IMR-90 (cell line): ENCODE measurements around the gene ACKR4. TPM values are rescaled to one million over a fixed set of nuclear protein-coding genes. Genes with fewer than 3 reads are reported as not detected.
A peak's percentile ranks its signal among the peaks of the same experiment; 100 is the strongest.

ENCODE experiments used
- ATAC-seq: fragments of 200-7000 bp; cut with Tn5 transposase; 2 replicates; pipeline ENCODE4 v1.9.1; 2020; ENCODE audit warnings: low read depth, mild to moderate bottlenecking, moderate library complexity
- BruUV-seq: library from RNA; stranded (reverse); fragments of 400-500 nt; replicated peaks from 2 replicates; lab custom pipeline; 2021; lab: Mats Ljungman, UMichigan
- CTCF ChIA-PET: fragments of 300-600 bp; formaldehyde crosslinking; extraction: SDS; loops from one replicate; lab custom pipeline; 2021; ENCODE audit warnings: antibody characterized with exemption; lab: Yijun Ruan, JAX
- POLR2A ChIA-PET: fragments of 300-600 bp; sonication (Branson Sonifier 250); formaldehyde crosslinking; loops from one replicate; lab custom pipeline; 2022; ENCODE audit warnings: antibody characterized with exemption; ENCODE audit not compliant: unreplicated experiment; lab: Charles Lee
- DNase-seq: peaks from one replicate; pipeline ENCODE4 v3.0.0; 2013
- H2AFZ ChIP-seq: replicated peaks from 2 replicates; pipeline ENCODE3; 2013; ENCODE audit warnings: low read length, mild to moderate bottlenecking; ENCODE audit not compliant: poor library complexity
- H2AK5ac ChIP-seq: 2 replicates; pipeline ENCODE4 v1.6.1; 2013; ENCODE audit warnings: low read depth, low read length, inconsistent platforms
- H2AK9ac ChIP-seq: replicated peaks from 2 replicates; pipeline ENCODE3; 2013; ENCODE audit warnings: mild to moderate bottlenecking, low read depth, low read length, moderate library complexity; ENCODE audit not compliant: poor library complexity
- H2BK120ac ChIP-seq: 2 replicates; pipeline ENCODE4 v1.6.1; 2013; ENCODE audit warnings: low read depth, low read length, inconsistent platforms
- H2BK15ac ChIP-seq: 3 replicates; pipeline ENCODE4 v1.6.1; 2013; ENCODE audit warnings: low read depth, low read length, inconsistent platforms
- H2BK20ac ChIP-seq: 2 replicates; pipeline ENCODE4 v1.6.1; 2013; ENCODE audit warnings: low read depth, mild to moderate bottlenecking, inconsistent platforms, low read length, moderate library complexity
- H2BK5ac ChIP-seq: 2 replicates; pipeline ENCODE4 v1.6.1; 2013; ENCODE audit warnings: mild to moderate bottlenecking, low read depth, low read length, inconsistent platforms; ENCODE audit not compliant: poor library complexity, severe bottlenecking
- H3K14ac ChIP-seq: replicated peaks from 2 replicates; pipeline ENCODE4 v1.6.1; 2013; ENCODE audit warnings: low read depth, low read length, inconsistent platforms
- H3K18ac ChIP-seq: 2 replicates; pipeline ENCODE4 v1.6.1; 2013; ENCODE audit warnings: low read depth, low read length, control low read depth
- H3K23ac ChIP-seq: 2 replicates; pipeline ENCODE4 v1.6.1; 2013; ENCODE audit warnings: low read depth, low read length, inconsistent platforms
- H3K27ac ChIP-seq: 2 replicates; pipeline ENCODE4 v1.5.1; 2013; ENCODE audit warnings: mild to moderate bottlenecking, control low read depth, low read length; ENCODE audit not compliant: insufficient read depth
- H3K27me3 ChIP-seq: 2 replicates; pipeline ENCODE4 v1.6.1; 2013; ENCODE audit warnings: low read length; ENCODE audit not compliant: control insufficient read depth, insufficient read depth
- H3K36me3 ChIP-seq: 2 replicates; pipeline ENCODE4 v1.6.1; 2013; ENCODE audit warnings: low read length, mixed read lengths; ENCODE audit not compliant: control insufficient read depth, insufficient read depth
- H3K4ac ChIP-seq: 2 replicates; pipeline ENCODE4 v1.6.1; 2013; ENCODE audit warnings: low read depth, low read length, inconsistent platforms
- H3K4me1 ChIP-seq: 2 replicates; pipeline ENCODE4 v1.6.1; 2013; ENCODE audit warnings: low read length, mixed read lengths; ENCODE audit not compliant: control insufficient read depth, insufficient read depth
- H3K4me2 ChIP-seq: 2 replicates; pipeline ENCODE4 v1.6.1; 2013; ENCODE audit warnings: low read depth, mild to moderate bottlenecking, control low read depth, low read length, moderate library complexity
- H3K4me3 ChIP-seq: 2 replicates; pipeline ENCODE4 v1.5.1; 2013; ENCODE audit warnings: low read depth, mild to moderate bottlenecking, control low read depth, low read length, moderate library complexity; ENCODE audit not compliant: insufficient read depth
- H3K56ac ChIP-seq: 2 replicates; pipeline ENCODE4 v1.6.1; 2013; ENCODE audit warnings: low read length, inconsistent platforms; ENCODE audit not compliant: insufficient read depth; ENCODE audit errors: extremely low read depth
- H3K79me1 ChIP-seq, 2 experiments: 2 replicates each; pipeline ENCODE4 v1.6.1; 2013; ENCODE audit warnings: low read length in 2 of 2, inconsistent platforms in 1 of 2, low read depth in 1 of 2
- H3K9ac ChIP-seq: 2 replicates; pipeline ENCODE4 v1.6.1; 2013; ENCODE audit warnings: low read depth, low read length, control low read depth
- H3K9me1 ChIP-seq: 2 replicates; pipeline ENCODE4 v1.6.1; 2013; ENCODE audit warnings: low read length, inconsistent platforms; ENCODE audit not compliant: insufficient read depth
- H3K9me3 ChIP-seq: 2 replicates; pipeline ENCODE4 v1.6.1; 2013; ENCODE audit warnings: low read length; ENCODE audit not compliant: control insufficient read depth, insufficient read depth
- H4K20me1 ChIP-seq: 2 replicates; pipeline ENCODE4 v1.6.1; 2013; ENCODE audit warnings: low read length, inconsistent platforms; ENCODE audit not compliant: insufficient read depth
- H4K5ac ChIP-seq: 2 replicates; pipeline ENCODE4 v1.6.1; 2013; ENCODE audit warnings: mild to moderate bottlenecking, low read depth, low read length, control low read depth
- H4K8ac ChIP-seq, 2 experiments: 2 replicates each; pipeline ENCODE4 v1.6.1; 2013; ENCODE audit warnings: low read depth in 2 of 2, low read length in 2 of 2, control low read depth in 1 of 2, inconsistent platforms in 1 of 2
- H4K91ac ChIP-seq: 2 replicates; pipeline ENCODE4 v1.6.1; 2013; ENCODE audit warnings: low read depth, low read length, inconsistent platforms; ENCODE audit not compliant: insufficient read depth
- BHLHE40 ChIP-seq: fragments of 150-350 bp; IDR thresholded peaks from 2 replicates; pipeline ENCODE4 v1.6.1; 2016; ENCODE audit warnings: mild to moderate bottlenecking, low read depth, low read length
- dilution Hi-C: fragments of 300-500 bp; cut with HindIII; formaldehyde crosslinking; loops from one replicate; pipeline ENCODE4 v1.14.3; 2018; ENCODE audit warnings: low sequenced_read_pairs; ENCODE audit not compliant: unreplicated experiment
- in situ Hi-C: fragments of 300-500 bp; cut with MboI; formaldehyde crosslinking; loops from 3 replicates; pipeline ENCODE4 v1.14.3; 2019; ENCODE audit warnings: low sequenced_read_pairs, inconsistent platforms, mixed read lengths
- intact Hi-C: fragments of 100-400 bp; cut with micrococcal nuclease; formaldehyde crosslinking; loops from 2 replicates; pipeline ENCODE4 v1.10.0; 2022
- polyA plus RNA-seq, 3 experiments: library from polyadenylated mRNA; depleted of rRNA; stranded (reverse); fragments of >200 nt; gene quantifications; 2 replicates each; pipeline ENCODE4 v1.2.3, GENCODE V29; 2012; ENCODE audit warnings: low replicate concordance in 1 of 3
- total RNA-seq: library from RNA; depleted of rRNA; stranded (reverse); fragments of >200 nt; gene quantifications from 2 replicates; pipeline ENCODE4 v1.2.3, GENCODE V29; 2012

Gene ACKR4
- total and polyA plus RNA-seq, 2 of the 4 experiments (the other 2 are of a cell fraction) = 0.18 TPM; not detected in 1

GRCh38 chr3:132549890-132550578 lies 47.0 kb upstream of the ACKR4 start:
- ATAC-seq (peak; percentile 62), DNase-seq (peak; percentile 83)
- TF ChIP-seq BHLHE40 = no peak
- POLR2A ChIA-PET = no interaction called here
- Histone ChIP-seq H3K4me2 (peak overlapping the region; percentile 10; the same call in 1 of the 2 replicates), H2AK9ac (no peak overlapping the region), H3K4me1 (peaks cover 14% of the 10 kb centered on the region), H2BK5ac (peak overlapping the region; percentile 49), H3K9me1 (peaks cover 13% of the 10 kb centered on the region), H3K4me3 (no peak overlapping the region), H2BK15ac (peak overlapping the region; percentile 22; the same call in 2 of the 3 replicates), H4K91ac (0 out of 2 replicates have a peak overlapping the region, but pooled peaks have one; percentile 13), H3K27ac (0 out of 2 replicates have a peak overlapping the region, but pooled peaks have one; percentile 22), H3K27me3 (no peaks in the 10 kb centered on the region), H3K79me1 (no peaks in the 10 kb centered on the region), H3K9ac (no peak overlapping the region), H3K36me3 (no peaks in the 10 kb centered on the region), H4K5ac (peak overlapping the region; percentile 54; the same call in 1 of the 2 replicates), H3K18ac (peak overlapping the region; percentile 81; the same call in 1 of the 2 replicates), H3K14ac (peak overlapping the region; percentile 35), H3K9me3 (no peaks in the 10 kb centered on the region), H2AK5ac (no peak overlapping the region), H4K8ac (peak overlapping the region; percentile 17 to 29; a peak in 3 of 4 replicates), H2BK20ac (no peak overlapping the region), H3K4ac (peak overlapping the region; percentile 32), H3K23ac (peak overlapping the region; percentile 36; the same call in 1 of the 2 replicates), H2BK120ac (peak overlapping the region; percentile 53; the same call in 1 of the 2 replicates), H2AFZ (no peak overlapping the region), H4K20me1 (no peaks in the 10 kb centered on the region), H3K56ac (no peak overlapping the region)
- intact Hi-C loops = no loop called here
- dilution Hi-C loops = loop anchor here (25.0 kb wide), 1 partner anchor 87 kb away; no protein-coding TSS in a partner anchor
- no TSS peak for BruUV-seq
- in situ Hi-C loops = no loop called here
- CTCF ChIA-PET = interaction anchor here (0.9 kb wide), 1 partner anchor 14 kb away, joined by 3 read pairs; no protein-coding TSS in a partner anchor
